GM21737 (cell line): Measurements from ENCODE around the gene ZHX3.

Source experiments
- ATAC-seq: cut with Tn5 transposase; IDR thresholded peaks from one replicate; pipeline ENCODE4 v1.9.1; 2021; ENCODE audit warnings: mild to moderate bottlenecking, moderate library complexity; ENCODE audit not compliant: unreplicated experiment

Gene ZHX3

GRCh38 chr20:41300886-41301285 is 16.6 kb downstream of the ZHX3 start:
- no peak for ATAC-seq

GRCh38 chr20:41300383-41300782 is 17.1 kb downstream of the ZHX3 start:
- ATAC-seq = no peak

GRCh38 chr20:41299899-41300298 is 17.6 kb downstream of the ZHX3 start:
- ATAC-seq = no peak

GRCh38 chr20:41293269-41294037 is 24.1 kb downstream of the ZHX3 start:
- no peak for ATAC-seq

GRCh38 chr20:41290804-41291389 is 26.6 kb downstream of the ZHX3 start:
- no peak for ATAC-seq

- ATAC-seq = no peak
These were observed 30.2 kb downstream of the ZHX3 start for GRCh38 chr20:41287327-41287726.

GRCh38 chr20:41286240-41286851 is 31.2 kb downstream of the ZHX3 start:
- ATAC-seq = no peak

- ATAC-seq = no peak
These were observed 37.8 kb downstream of the ZHX3 start for GRCh38 chr20:41279546-41280225.

- ATAC-seq = no peak
These were observed 38.6 kb downstream of the ZHX3 start for GRCh38 chr20:41278936-41279335.

- no peak for ATAC-seq
These were observed 40.5 kb downstream of the ZHX3 start for GRCh38 chr20:41277049-41277448.

GRCh38 chr20:41276317-41276751 is 41.2 kb downstream of the ZHX3 start:
- ATAC-seq = no peak

- no peak for ATAC-seq
These were observed 42.2 kb downstream of the ZHX3 start for GRCh38 chr20:41275301-41275731.

- ATAC-seq = no peak
These were observed 43.4 kb downstream of the ZHX3 start for GRCh38 chr20:41274152-41274551.

GRCh38 chr20:41273445-41273844 is 44.1 kb downstream of the ZHX3 start:
- ATAC-seq = no peak

GRCh38 chr20:41272339-41272738 is 45.2 kb downstream of the ZHX3 start:
- ATAC-seq = no peak

GRCh38 chr20:41268917-41269652 is 48.4 kb downstream of the ZHX3 start:
- ATAC-seq = no peak

- no peak for ATAC-seq
These were observed 49.1 kb downstream of the ZHX3 start for GRCh38 chr20:41268402-41268801.

- ATAC-seq = no peak
These were observed 51.6 kb downstream of the ZHX3 start for GRCh38 chr20:41265938-41266337.

GRCh38 chr20:41264819-41265218 is 52.7 kb downstream of the ZHX3 start:
- no peak for ATAC-seq

GRCh38 chr20:41261790-41262717 is 55.5 kb downstream of the ZHX3 start:
- no peak for ATAC-seq
